ENCODE results near the gene ADAD2.
"Not testable (repeated sequence)": the region's sequence is repeated elsewhere in the genome, so short reads cannot be mapped to it uniquely, and the experiment has no call there.

ADAD2 gene

DNA sequence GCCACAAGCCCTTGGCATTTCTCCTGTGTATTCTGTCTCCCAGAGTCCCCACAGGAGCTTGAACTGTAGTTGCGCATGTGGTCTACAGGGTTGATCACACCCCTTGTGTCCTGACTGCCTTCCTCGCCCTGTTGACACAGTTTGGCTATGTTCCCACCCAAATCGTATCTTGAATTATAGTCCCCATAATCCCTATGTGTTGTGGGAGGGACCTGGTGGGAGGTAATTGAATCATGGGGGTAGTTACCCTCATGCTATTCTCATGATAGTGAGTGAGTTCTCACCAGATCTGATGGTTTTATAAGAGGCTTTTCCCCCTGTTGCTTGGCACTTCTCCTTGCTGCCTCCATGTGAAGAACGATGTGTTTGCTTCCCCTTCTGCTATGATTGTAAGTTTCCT is 21.2 kb downstream of the ADAD2 start:
- Mint-ChIP-seq H3K9me3 (no peaks in the 10 kb centered on the region), H3K36me3 (ENCODE audit: insufficient read depth) (no peaks in the 10 kb centered on the region), H3K27me3 (peaks cover 8 to 9% of the 10 kb centered on the region in 2 donors), H3K27ac (no peak overlapping the region), H3K4me3 (no peak overlapping the region), H3K4me1 (ENCODE audit: low read depth in 2 of 2) (no peaks in the 10 kb centered on the region)
- DNase-seq (no peak), ATAC-seq (replicated peaks) (no peak)

DNA sequence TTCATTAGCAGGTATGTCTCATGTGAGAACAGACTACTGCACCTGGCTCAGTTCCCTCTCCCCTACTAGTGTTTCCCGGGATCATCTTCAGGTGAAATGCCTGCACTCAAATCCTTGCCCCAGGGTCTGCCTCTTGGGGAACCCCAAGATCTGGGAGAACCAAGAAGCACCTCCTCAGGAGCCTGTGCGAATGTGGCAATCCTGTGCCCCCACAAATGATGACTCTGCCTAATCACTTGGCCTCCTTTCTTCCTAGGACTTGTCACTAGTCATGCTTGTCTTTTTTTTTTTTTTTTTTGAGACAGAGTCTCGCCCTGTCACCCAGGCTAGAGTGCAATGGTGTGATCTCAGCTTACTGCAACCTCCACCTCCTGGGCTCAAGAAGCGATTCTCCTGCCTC is 21.7 kb downstream of the ADAD2 start:
- Mint-ChIP-seq H3K4me3 (no peak overlapping the region), H3K27me3 (peaks cover 9 to 11% of the 10 kb centered on the region in 2 donors)

DNA sequence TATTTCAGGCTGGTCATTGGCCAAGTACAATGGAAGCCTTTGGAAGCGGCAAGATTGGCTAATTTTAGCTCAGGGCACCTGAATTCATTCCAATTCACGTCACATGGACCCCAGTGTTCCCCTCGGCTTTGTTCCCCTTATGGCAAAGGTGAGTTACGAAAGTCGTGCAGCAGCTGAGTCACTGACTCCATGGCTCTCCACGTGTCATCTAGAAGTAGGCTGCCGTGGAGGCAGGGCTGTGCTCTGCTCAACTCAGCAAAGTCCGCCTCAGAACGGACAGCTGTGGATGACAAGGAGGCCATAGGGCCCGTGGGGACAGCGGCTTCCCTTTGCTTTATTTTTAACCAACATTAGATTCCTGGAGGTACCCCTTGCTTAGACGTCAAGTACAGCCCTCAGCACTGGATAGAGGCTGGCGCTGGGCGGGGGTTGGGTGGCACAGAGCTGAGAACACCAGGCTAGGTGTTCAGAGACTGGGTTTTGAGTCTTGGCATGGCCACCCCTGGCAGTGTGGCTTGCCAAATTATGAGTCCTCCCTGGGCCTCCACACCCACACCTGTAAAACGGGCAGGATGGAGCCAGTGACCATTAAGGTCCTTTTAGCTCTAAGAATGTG is 23.6 kb downstream of the ADAD2 start:
- DNase-seq (no peak), ATAC-seq (replicated peaks) (no peak)
- Mint-ChIP-seq H3K27ac (no peak overlapping the region), H3K36me3 (ENCODE audit: insufficient read depth) (no peaks in the 10 kb centered on the region), H3K9me3 (no peaks in the 10 kb centered on the region), H3K4me3 (no peak overlapping the region), H3K27me3 (peaks cover 21 to 27% of the 10 kb centered on the region in 2 donors), H3K4me1 (ENCODE audit: low read depth in 2 of 2) (no peaks in the 10 kb centered on the region)

More for the DNA sequence above, 21.7 kb downstream of the ADAD2 start:
- no peaks in the 10 kb centered on the region for H3K36me3 Mint-ChIP-seq (ENCODE audit: insufficient read depth)
- H3K27ac Mint-ChIP-seq, result no peak overlapping the region
- no peaks in the 10 kb centered on the region for H3K9me3 Mint-ChIP-seq
- DNase-seq (no peak), ATAC-seq (replicated peaks) (no peak)
- H3K4me1 Mint-ChIP-seq (ENCODE audit: low read depth in 2 of 2), result no peaks in the 10 kb centered on the region

DNA sequence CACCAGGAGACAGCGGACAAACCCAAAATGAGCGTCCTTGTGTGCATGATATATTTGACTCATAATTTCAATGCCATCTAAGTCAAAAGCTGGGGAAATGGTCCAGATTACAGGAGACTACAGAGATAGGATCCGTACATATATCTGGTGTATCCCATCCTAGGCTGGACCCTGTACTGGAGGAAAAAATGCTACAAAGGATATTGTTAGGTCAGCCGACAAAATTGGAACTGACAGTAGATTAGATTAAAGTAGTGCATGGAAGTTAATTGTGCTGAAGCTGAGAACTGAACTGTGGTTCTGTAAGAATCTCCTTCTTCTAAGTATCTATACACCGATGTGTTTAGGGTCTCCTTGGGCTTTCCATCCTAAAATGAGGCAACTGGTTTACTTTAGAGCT is 24.6 kb downstream of the ADAD2 start:
- Mint-ChIP-seq H3K27ac (peak overlapping the region in 1 of 2 donors; percentile 69), H3K36me3 (ENCODE audit: insufficient read depth) (no peaks in the 10 kb centered on the region), H3K4me1 (ENCODE audit: low read depth in 2 of 2) (no peaks in the 10 kb centered on the region), H3K27me3 (peaks cover 21 to 33% of the 10 kb centered on the region in 2 donors), H3K4me3 (no peak overlapping the region), H3K9me3 (no peaks in the 10 kb centered on the region)
- no peak for DNase-seq
- no peak for ATAC-seq (replicated peaks)

DNA sequence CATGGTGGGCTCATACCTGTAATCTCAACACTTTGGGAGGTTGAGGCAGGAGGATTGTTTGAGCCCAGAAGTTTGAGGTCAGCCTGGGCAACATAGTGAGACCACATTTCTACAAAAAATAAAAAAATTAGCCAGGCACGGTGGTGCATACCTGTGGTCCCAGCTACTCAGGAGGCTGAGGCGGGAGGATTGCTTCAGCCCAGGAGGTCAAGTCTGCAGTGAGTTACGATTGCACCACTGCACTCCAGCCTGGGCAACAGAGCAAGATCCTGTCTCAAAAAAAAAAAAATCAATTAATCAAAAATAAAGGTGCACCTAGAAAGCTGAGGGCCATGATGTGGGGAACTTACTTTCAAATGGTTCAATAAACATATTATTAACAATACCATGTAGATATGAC is 25.2 kb downstream of the ADAD2 start:
- H3K4me3 Mint-ChIP-seq; H3K4me1 Mint-ChIP-seq (ENCODE audit: low read depth in 2 of 2); ATAC-seq (replicated peaks); H3K9me3 Mint-ChIP-seq; H3K36me3 Mint-ChIP-seq (ENCODE audit: insufficient read depth); DNase-seq: not testable (repeated sequence)
- H3K27ac Mint-ChIP-seq, result peak overlapping the region in 1 of 2 donors; percentile 13
- peaks cover 21 to 39% of the 10 kb centered on the region in 2 donors for H3K27me3 Mint-ChIP-seq

DNA sequence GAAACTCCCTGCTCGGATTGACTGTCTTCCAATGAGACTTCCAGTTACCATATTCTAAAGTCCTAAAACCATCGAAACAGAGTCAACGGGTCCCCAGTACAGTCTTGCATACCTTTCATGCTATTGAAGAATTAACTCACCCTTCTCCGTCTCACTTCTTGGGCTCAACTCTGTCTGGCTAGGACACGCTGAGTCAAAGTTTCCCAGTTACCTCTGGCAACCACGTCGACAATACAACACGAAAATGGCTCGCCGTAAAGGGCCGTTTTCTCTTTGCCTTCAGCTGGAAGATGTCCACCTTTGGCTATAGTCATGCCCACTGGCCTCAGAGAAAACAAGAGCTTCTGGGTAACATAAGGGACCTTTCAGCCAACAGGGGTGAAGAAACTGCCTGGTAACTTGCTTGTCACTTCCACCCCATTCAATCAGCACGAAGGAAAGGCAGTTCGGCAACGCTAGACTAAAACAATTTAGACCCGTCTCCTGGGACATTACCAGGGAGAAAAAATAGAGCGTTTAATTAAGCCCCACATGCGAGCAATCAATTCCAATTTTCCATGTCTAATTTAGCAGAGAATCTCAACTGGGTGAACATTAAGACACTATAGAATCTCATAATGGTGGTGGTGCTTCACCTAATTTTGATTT is 27.3 kb downstream of the ADAD2 start:
- no peaks in the 10 kb centered on the region for H3K36me3 Mint-ChIP-seq (ENCODE audit: insufficient read depth)
- no peak for ATAC-seq (replicated peaks)
- H3K27ac Mint-ChIP-seq, result no peak overlapping the region
- no peak for DNase-seq
- H3K4me3 Mint-ChIP-seq, result no peak overlapping the region
- H3K27me3 Mint-ChIP-seq, result peaks cover 21 to 56% of the 10 kb centered on the region in 2 donors
- H3K9me3 Mint-ChIP-seq, result no peaks in the 10 kb centered on the region
- H3K4me1 Mint-ChIP-seq (ENCODE audit: low read depth in 2 of 2), result no peaks in the 10 kb centered on the region

DNA sequence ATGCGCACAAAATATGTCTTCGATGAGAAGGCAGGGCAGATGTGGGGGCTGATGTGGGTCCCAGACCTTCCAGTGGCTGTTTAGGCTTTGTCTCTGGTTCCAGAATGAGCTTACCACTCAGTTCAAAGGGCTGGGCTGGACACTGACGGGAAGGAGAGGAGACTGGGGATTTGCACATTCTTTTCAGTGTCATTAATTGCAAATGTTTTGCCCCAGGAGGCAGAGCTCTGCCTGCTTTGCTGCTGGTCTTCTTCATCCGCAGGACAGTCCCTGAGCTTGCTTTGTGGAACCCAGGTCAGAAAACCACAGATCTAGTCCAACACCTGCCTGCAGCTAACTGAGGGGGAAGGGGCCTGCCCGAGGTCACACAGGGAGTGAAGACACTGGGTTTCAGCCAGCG is 28.0 kb downstream of the ADAD2 start:
- Mint-ChIP-seq H3K36me3 (ENCODE audit: insufficient read depth) (no peaks in the 10 kb centered on the region), H3K27me3 (peaks cover 21 to 53% of the 10 kb centered on the region in 2 donors), H3K4me3 (no peak overlapping the region), H3K9me3 (no peaks in the 10 kb centered on the region), H3K4me1 (ENCODE audit: low read depth in 2 of 2) (no peaks in the 10 kb centered on the region), H3K27ac (no peak overlapping the region)
- ATAC-seq (replicated peaks) (no peak), DNase-seq (no peak)

DNA sequence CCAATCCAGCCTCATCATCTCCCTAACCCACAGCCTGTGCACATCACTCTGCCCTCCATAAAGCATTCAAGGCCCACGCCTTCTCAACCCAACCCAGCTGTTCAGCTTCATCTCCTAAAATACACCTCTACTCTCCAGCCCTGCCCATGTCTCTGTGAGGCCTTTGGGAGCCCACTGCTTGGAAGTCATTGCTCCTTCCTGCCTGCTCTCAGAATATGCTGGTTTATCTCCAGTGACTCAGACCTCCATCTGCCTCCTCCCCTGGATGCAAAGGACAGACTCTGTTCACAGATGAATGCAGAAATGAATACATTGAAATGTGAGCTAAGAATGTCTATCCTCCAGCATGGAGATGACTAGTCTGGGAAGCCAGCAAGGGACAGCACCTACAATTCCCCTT is 29.9 kb downstream of the ADAD2 start:
- H3K4me1 Mint-ChIP-seq (ENCODE audit: low read depth in 2 of 2), result no peaks in the 10 kb centered on the region
- H3K27ac Mint-ChIP-seq, result no peak overlapping the region
- H3K4me3 Mint-ChIP-seq, result no peak overlapping the region
- H3K36me3 Mint-ChIP-seq (ENCODE audit: insufficient read depth), result no peaks in the 10 kb centered on the region
- no peak for ATAC-seq (replicated peaks)
- H3K9me3 Mint-ChIP-seq, result no peaks in the 10 kb centered on the region
- H3K27me3 Mint-ChIP-seq, result peaks cover 20 to 67% of the 10 kb centered on the region in 2 donors
- no peak for DNase-seq

DNA sequence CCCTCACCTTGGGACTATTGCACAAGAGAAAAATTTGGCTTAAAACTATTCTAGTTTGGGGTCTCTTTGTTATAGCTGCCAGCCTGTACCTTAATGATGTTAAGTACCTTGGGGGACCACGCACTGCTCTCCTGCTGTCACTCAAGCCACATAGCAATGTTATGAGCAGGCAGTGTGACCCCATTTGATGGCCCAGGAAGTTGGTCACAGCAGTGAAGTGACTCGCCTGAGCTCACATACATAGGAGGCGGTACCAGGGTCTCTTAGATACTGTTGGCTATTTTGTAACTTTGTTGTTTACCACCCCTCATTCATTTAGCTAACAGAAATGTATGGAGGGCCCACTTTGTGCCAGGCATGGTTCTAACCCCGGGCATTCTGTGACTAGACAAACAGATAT is 32.5 kb downstream of the ADAD2 start:
- no peak for DNase-seq
- Mint-ChIP-seq H3K4me3 (no peak overlapping the region), H3K9me3 (no peaks in the 10 kb centered on the region), H3K36me3 (ENCODE audit: insufficient read depth) (no peaks in the 10 kb centered on the region), H3K27me3 (peaks cover 24 to 84% of the 10 kb centered on the region in 2 donors), H3K4me1 (ENCODE audit: low read depth in 2 of 2) (no peaks in the 10 kb centered on the region), H3K27ac (no peak overlapping the region)
- no peak for ATAC-seq (replicated peaks)

DNA sequence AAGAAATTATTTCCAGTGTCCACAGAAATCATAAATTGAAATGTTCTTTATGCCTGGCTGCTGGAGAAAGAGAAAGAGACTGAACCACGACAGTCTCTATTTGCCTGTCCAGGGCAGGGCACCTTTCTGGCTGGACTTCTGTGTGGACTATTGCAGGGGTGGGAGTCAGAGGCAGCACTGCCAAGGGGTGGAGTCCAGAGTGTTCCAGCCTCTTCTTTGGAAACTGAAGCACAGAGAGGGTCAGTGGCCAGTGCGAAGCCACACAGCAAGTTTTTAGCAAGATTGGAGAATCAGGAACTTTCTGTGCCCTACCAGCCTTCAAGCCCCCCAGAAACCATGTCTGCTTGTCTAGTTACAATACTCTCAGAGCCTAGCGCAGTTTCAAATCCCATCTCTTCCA is 33.6 kb downstream of the ADAD2 start:
- no peak overlapping the region for H3K4me3 Mint-ChIP-seq

DNA sequence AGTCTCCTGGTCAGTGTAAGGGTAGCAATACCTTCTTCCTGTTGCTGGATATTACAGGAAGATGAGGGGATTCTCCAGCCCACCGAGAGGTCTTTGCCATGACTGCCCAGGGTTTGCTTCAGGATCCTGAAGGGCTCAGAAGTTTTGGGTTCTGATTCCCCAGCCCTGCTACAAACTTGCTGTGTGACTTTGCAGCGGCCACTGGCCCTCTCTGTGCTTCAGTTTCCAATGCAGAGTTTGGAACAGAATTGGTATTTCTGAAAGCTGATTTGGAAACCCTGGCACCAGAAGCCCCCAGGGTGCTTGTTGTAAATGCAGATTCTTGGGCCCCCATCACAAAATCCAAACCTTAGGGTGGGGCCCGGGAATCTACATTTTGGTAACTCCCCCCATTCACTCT is 34.2 kb downstream of the ADAD2 start:
- Mint-ChIP-seq H3K27me3 (peaks cover 28 to 88% of the 10 kb centered on the region in 2 donors), H3K9me3 (no peaks in the 10 kb centered on the region), H3K27ac (no peak overlapping the region), H3K36me3 (ENCODE audit: insufficient read depth) (no peaks in the 10 kb centered on the region), H3K4me3 (no peak overlapping the region), H3K4me1 (ENCODE audit: low read depth in 2 of 2) (no peaks in the 10 kb centered on the region)
- ATAC-seq (replicated peaks) (no peak), DNase-seq (no peak)

More for the DNA sequence above, 33.6 kb downstream of the ADAD2 start:
- no peak for DNase-seq
- H3K4me1 Mint-ChIP-seq (ENCODE audit: low read depth in 2 of 2), result no peaks in the 10 kb centered on the region
- H3K9me3 Mint-ChIP-seq, result no peaks in the 10 kb centered on the region
- ATAC-seq (replicated peaks), result no peak
- H3K36me3 Mint-ChIP-seq (ENCODE audit: insufficient read depth), result no peaks in the 10 kb centered on the region
- no peak overlapping the region for H3K27ac Mint-ChIP-seq
- H3K27me3 Mint-ChIP-seq, result peaks cover 27 to 84% of the 10 kb centered on the region in 2 donors

DNA sequence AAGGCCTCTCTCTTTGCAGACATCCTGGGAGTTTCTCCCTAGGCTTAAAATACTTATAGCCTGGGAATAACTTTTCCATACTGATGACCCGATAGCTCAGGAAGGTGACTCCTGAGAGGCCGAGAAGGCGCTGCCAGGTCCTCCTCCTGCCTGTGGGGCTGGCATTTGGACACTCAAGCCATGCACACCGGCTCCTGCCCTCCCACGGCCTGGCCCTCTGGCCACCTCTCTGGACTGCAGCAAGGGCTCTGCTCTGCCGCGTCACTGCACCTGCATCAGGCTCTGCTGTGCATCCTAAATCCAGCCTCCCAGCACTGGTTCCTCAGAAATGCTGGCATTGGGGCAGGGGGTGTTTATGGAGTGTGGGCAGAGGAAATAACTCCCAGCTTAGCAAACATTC is 34.6 kb downstream of the ADAD2 start:
- Mint-ChIP-seq H3K4me3 (no peak overlapping the region), H3K27ac (no peak overlapping the region), H3K27me3 (peaks cover 29 to 88% of the 10 kb centered on the region in 2 donors), H3K9me3 (no peaks in the 10 kb centered on the region), H3K4me1 (ENCODE audit: low read depth in 2 of 2) (no peaks in the 10 kb centered on the region), H3K36me3 (ENCODE audit: insufficient read depth) (no peaks in the 10 kb centered on the region)
- ATAC-seq (replicated peaks) (no peak), DNase-seq (no peak)

DNA sequence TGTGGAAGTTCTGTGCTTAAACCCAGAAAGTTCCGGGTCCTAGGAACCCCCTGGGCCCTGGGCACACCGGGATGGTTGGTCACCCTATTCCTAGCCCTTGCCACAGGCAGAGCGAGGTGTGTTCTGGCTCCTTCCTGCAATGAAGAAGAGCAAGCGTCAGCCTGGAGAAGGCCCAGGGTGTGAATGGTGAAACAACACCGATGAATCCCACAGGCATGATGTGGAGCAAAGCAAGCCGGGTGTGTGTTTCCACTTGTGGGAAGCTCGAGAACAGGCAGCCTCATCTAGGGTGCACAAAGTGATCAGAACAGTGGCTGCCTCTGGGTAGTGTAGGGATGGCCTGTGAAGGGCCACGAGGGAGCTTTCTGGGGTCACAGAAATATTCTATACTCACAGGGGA is 35.1 kb downstream of the ADAD2 start:
- Mint-ChIP-seq H3K4me1 (ENCODE audit: low read depth in 2 of 2) (no peaks in the 10 kb centered on the region), H3K4me3 (no peak overlapping the region), H3K27me3 (peaks cover 33 to 88% of the 10 kb centered on the region in 2 donors), H3K36me3 (ENCODE audit: insufficient read depth) (no peaks in the 10 kb centered on the region), H3K9me3 (no peaks in the 10 kb centered on the region), H3K27ac (no peak overlapping the region)
- no peak for DNase-seq
- no peak for ATAC-seq (replicated peaks)

DNA sequence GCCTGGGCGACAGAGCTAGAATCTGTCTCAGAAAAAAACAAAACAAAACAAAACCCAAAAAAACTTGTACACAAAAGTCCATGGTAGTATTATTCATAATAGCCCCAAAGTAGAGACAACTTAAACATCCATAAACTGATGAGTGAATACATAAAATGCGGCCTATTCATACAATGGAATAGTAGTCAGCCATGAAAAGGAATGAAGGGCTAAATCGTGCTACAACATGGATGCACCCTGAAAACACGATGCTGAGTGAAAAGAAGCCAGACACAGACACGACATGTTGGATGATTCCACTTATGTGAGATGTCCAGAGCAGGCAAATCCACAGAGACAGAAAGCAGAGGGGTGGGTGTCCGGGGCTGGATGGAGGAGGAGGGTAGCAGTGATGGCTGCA is 36.6 kb downstream of the ADAD2 start:
- DNase-seq, result no peak
- peaks cover 0 to 2% of the 10 kb centered on the region in 2 donors for H3K4me1 Mint-ChIP-seq (ENCODE audit: low read depth in 2 of 2)
- H3K36me3 Mint-ChIP-seq (ENCODE audit: insufficient read depth), result no peaks in the 10 kb centered on the region
- no peaks in the 10 kb centered on the region for H3K9me3 Mint-ChIP-seq
- H3K27me3 Mint-ChIP-seq, result peaks cover 42 to 88% of the 10 kb centered on the region in 2 donors
- no peak overlapping the region for H3K4me3 Mint-ChIP-seq
- H3K27ac Mint-ChIP-seq, result no peak overlapping the region
- ATAC-seq (replicated peaks), result no peak

Measured in effector memory CD8-positive, alpha-beta T cell (primary cell).